OCI-LY3 (cell line): ENCODE results near the gene SUN5.

Source experiments
- H2AFZ ChIP-seq: fragments of 200-600, 300-600 bp; shearing (Covaris generic); 2 replicates; pipeline ENCODE4 v1.6.0; 2014; ENCODE audit warnings: antibody characterized with exemption, low read depth, low read length
- H3K27ac ChIP-seq: fragments of 200-600, 300-600 bp; sonication (generic); 2 replicates; pipeline ENCODE4 v1.5.1; 2014; ENCODE audit warnings: mild to moderate bottlenecking, low read length, moderate library complexity, mixed read lengths
- H3K27me3 ChIP-seq: fragments of 200-600, 300-600 bp; sonication (generic); 2 replicates; pipeline ENCODE4 v1.6.1; 2014; ENCODE audit warnings: low read depth, low read length, mixed read lengths
- H3K36me3 ChIP-seq: fragments of 200-600, 300-600 bp; sonication (generic); replicated peaks from 2 replicates; pipeline ENCODE3; 2014; ENCODE audit warnings: low read depth, low read length, mixed read lengths
- H3K4me1 ChIP-seq: fragments of 300-600, 200-600 bp; sonication (generic); 2 replicates; pipeline ENCODE4 v1.6.1; 2014; ENCODE audit warnings: low read length, mixed read lengths
- H3K4me2 ChIP-seq: fragments of 200-600, 300-600 bp; sonication (generic); 2 replicates; pipeline ENCODE4 v1.6.1; 2014; ENCODE audit warnings: low read length, mixed read lengths
- H3K4me3 ChIP-seq: fragments of 300-600, 200-600 bp; sonication (generic); 2 replicates; pipeline ENCODE4 v1.5.1; 2014; ENCODE audit warnings: antibody characterized with exemption, mild to moderate bottlenecking, low read length, moderate library complexity
- H3K79me2 ChIP-seq: fragments of 300-600, 200-600 bp; shearing (Covaris generic); 2 replicates; pipeline ENCODE4 v1.6.1; 2014; ENCODE audit warnings: mild to moderate bottlenecking, low read length, mixed read lengths
- H3K9ac ChIP-seq: fragments of 300-600, 200-600 bp; shearing (Covaris generic); 2 replicates; pipeline ENCODE4 v1.6.0; 2014; ENCODE audit warnings: mild to moderate bottlenecking, low read length, moderate library complexity
- H3K9me3 ChIP-seq: fragments of 200-600, 300-600 bp; shearing (Covaris generic); 2 replicates; pipeline ENCODE4 v1.6.1; 2014; ENCODE audit warnings: low read length, mixed read lengths; ENCODE audit not compliant: insufficient read depth
- H4K20me1 ChIP-seq: fragments of 200-600, 300-600 bp; sonication (generic); 2 replicates; pipeline ENCODE4 v1.6.1; 2016; ENCODE audit warnings: low read length, mixed read lengths; ENCODE audit not compliant: insufficient read depth
- EZH2phosphoT487 ChIP-seq: fragments of 200-600 bp; shearing (Covaris generic); IDR thresholded peaks from 2 replicates; pipeline ENCODE4 v1.6.1; 2018; ENCODE audit warnings: antibody characterized with exemption, mixed run types, low read depth
- TF ChIP-seq, protein P1 (sequence below): fragments of 200-600, 300-600 bp; sonication (generic); IDR thresholded peaks from 2 replicates; pipeline ENCODE4 v1.5.1; 2014; ENCODE audit warnings: antibody characterized with exemption, low read length, low read depth

Gene SUN5

GRCh38 chr20:32980990-32981389 is 23.2 kb downstream of the SUN5 start:
- Histone ChIP-seq H3K9ac (no peak overlapping the region), H3K4me2 (no peak overlapping the region), H3K79me2 (no peaks in the 10 kb centered on the region), H3K4me1 (no peaks in the 10 kb centered on the region), H3K27ac (no peak overlapping the region), H2AFZ (no peak overlapping the region), H3K27me3 (no peaks in the 10 kb centered on the region), H4K20me1 (no peaks in the 10 kb centered on the region), H3K9me3 (peaks cover 8% of the 10 kb centered on the region), H3K4me3 (no peak overlapping the region), H3K36me3 (no peaks in the 10 kb centered on the region)
- no peak for TF ChIP-seq EZH2phosphoT487
- TF ChIP-seq, protein P1, sequence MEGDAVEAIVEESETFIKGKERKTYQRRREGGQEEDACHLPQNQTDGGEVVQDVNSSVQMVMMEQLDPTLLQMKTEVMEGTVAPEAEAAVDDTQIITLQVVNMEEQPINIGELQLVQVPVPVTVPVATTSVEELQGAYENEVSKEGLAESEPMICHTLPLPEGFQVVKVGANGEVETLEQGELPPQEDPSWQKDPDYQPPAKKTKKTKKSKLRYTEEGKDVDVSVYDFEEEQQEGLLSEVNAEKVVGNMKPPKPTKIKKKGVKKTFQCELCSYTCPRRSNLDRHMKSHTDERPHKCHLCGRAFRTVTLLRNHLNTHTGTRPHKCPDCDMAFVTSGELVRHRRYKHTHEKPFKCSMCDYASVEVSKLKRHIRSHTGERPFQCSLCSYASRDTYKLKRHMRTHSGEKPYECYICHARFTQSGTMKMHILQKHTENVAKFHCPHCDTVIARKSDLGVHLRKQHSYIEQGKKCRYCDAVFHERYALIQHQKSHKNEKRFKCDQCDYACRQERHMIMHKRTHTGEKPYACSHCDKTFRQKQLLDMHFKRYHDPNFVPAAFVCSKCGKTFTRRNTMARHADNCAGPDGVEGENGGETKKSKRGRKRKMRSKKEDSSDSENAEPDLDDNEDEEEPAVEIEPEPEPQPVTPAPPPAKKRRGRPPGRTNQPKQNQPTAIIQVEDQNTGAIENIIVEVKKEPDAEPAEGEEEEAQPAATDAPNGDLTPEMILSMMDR: no peak

DNA sequence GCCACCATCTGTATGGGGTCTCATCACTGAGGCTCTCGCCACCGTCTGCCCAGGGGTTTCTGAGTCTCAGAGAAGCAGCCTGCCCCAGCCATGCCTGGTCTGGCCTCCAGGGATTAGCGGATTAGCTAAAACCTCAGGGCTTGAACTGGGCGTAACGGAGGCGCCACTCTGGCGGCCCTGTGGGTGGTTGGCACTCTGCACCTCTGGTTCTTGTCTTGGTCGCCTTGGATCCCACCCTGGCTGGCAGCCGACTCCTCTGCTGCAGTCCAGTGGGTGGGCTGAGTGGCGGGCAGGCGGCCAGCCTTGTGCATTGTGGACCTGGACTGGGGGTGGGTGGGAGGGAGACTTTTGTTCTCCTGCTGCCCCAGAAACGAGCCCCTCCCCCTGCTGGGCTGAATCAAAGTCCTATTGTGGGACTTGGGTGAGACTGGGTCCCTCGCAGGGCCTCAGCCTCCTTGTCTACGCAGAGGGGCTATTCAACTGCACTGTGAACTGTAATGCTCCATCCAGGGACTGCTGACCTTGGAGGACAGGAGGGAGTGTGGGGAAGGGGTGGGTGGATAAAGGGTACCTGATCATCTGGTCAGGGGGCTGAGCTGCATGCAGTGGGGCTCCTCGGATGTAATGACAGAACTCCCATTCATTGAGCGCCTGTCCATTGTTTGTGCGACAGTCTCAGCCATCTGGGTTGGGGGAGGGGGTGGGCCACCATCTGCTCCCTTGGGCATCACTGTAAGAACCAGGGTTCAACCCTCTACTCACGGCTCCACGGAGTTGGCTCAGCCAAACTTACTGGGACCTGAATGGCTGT is 23.9 kb downstream of the SUN5 start:
- Histone ChIP-seq H3K27me3 (no peaks in the 10 kb centered on the region), H3K4me1 (no peaks in the 10 kb centered on the region), H3K9ac (no peak overlapping the region), H3K4me3 (no peak overlapping the region), H4K20me1 (no peaks in the 10 kb centered on the region), H3K27ac (no peak overlapping the region), H3K79me2 (no peaks in the 10 kb centered on the region), H3K9me3 (peaks cover 8% of the 10 kb centered on the region), H3K36me3 (no peaks in the 10 kb centered on the region), H3K4me2 (no peak overlapping the region), H2AFZ (no peak overlapping the region)
- TF ChIP-seq EZH2phosphoT487: no peak
- TF ChIP-seq, protein P1: no peak

- H2AFZ ChIP-seq: no peak overlapping the region
- no peak for TF ChIP-seq EZH2phosphoT487
- TF ChIP-seq, protein P1: no peak
- peaks cover 8% of the 10 kb centered on the region for H3K9me3 ChIP-seq
- H3K27ac ChIP-seq: no peak overlapping the region
- H3K9ac ChIP-seq: no peak overlapping the region
- no peaks in the 10 kb centered on the region for H3K79me2 ChIP-seq
- H3K4me1 ChIP-seq: 0 out of 2 replicates have a peak, but pooled peaks cover under 1% of the 10 kb centered on the region
- no peak overlapping the region for H3K4me2 ChIP-seq
- no peaks in the 10 kb centered on the region for H4K20me1 ChIP-seq
- H3K4me3 ChIP-seq: no peak overlapping the region
- no peaks in the 10 kb centered on the region for H3K36me3 ChIP-seq
- H3K27me3 ChIP-seq: no peaks in the 10 kb centered on the region
Observed at GRCh38 chr20:32979201-32979998, 24.8 kb downstream of the SUN5 start.

GRCh38 chr20:32978009-32978335 is 26.3 kb downstream of the SUN5 start:
- no peaks in the 10 kb centered on the region for H4K20me1 ChIP-seq
- H3K9me3 ChIP-seq: peaks cover 8% of the 10 kb centered on the region
- H3K79me2 ChIP-seq: no peaks in the 10 kb centered on the region
- no peak overlapping the region for H3K27ac ChIP-seq
- H3K4me3 ChIP-seq: no peak overlapping the region
- H3K27me3 ChIP-seq: no peaks in the 10 kb centered on the region
- H3K4me1 ChIP-seq: peaks cover 15% of the 10 kb centered on the region
- H3K36me3 ChIP-seq: no peaks in the 10 kb centered on the region
- TF ChIP-seq EZH2phosphoT487: no peak
- TF ChIP-seq, protein P1: no peak
- no peak overlapping the region for H3K4me2 ChIP-seq
- H2AFZ ChIP-seq: no peak overlapping the region
- no peak overlapping the region for H3K9ac ChIP-seq
